WTC11 (cell line): ENCODE results near the gene FGF14. TPM values are rescaled to one million over a fixed set of nuclear protein-coding genes. Genes with fewer than 3 reads are reported as not detected.

Source experiments
- ATAC-seq: fragments of 200-7000 bp; cut with Tn5 transposase; 2 replicates; pipeline ENCODE4 v1.10.0; 2021; ENCODE audit warnings: mild to moderate bottlenecking, moderate library complexity
- CTCF ChIA-PET: fragments of 300-600 bp; sonication (Branson Sonifier 250); formaldehyde crosslinking; loops from one replicate; lab custom pipeline; 2021; ENCODE audit warnings: antibody characterized with exemption; lab: Charles Lee
- POLR2A ChIA-PET: fragments of 350-600 bp; sonication (Branson Sonifier 250); formaldehyde crosslinking; loops from one replicate; lab custom pipeline; 2021; ENCODE audit warnings: antibody characterized with exemption; lab: Charles Lee
- DNase-seq: peaks from one replicate; pipeline ENCODE4 v3.0.0; 2021; ENCODE audit warnings: low spot score
- H3K27ac Mint-ChIP-seq: 2 replicates; pipeline ENCODE4 v1.8.0; 2021; ENCODE audit warnings: mixed read lengths
- H3K27me3 Mint-ChIP-seq: 2 replicates; pipeline ENCODE4 v1.8.0; 2021; ENCODE audit warnings: low read depth, mild to moderate bottlenecking, moderate library complexity, mixed read lengths
- H3K36me3 Mint-ChIP-seq: 2 replicates; pipeline ENCODE4 v1.8.0; 2021; ENCODE audit warnings: mixed read lengths
- H3K4me1 Mint-ChIP-seq: 2 replicates; pipeline ENCODE4 v1.8.0; 2022; ENCODE audit warnings: mixed read lengths
- H3K4me3 Mint-ChIP-seq: 2 replicates; pipeline ENCODE4 v1.8.0; 2021; ENCODE audit warnings: mild to moderate bottlenecking, moderate library complexity, mixed read lengths
- H3K9me3 Mint-ChIP-seq: 2 replicates; pipeline ENCODE4 v1.8.0; 2021; ENCODE audit warnings: mixed read lengths
- CBFB ChIP-seq: sonication (generic); formaldehyde crosslinking; IDR thresholded peaks from 2 replicates; pipeline ENCODE4 v1.8.1; 2022; ENCODE audit warnings: mild to moderate bottlenecking, low read depth, missing genetic modification reagents
- EMX1 ChIP-seq: fragments of 250-450 bp; sonication (Bioruptor Pico); IDR thresholded peaks from 2 replicates; pipeline ENCODE4 v1.8.0; 2021; ENCODE audit warnings: mild to moderate bottlenecking
- FOXJ3 ChIP-seq: sonication (generic); formaldehyde crosslinking; IDR thresholded peaks from 2 replicates; pipeline ENCODE4 v1.9.0; 2021; ENCODE audit warnings: missing genetic modification reagents, mild to moderate bottlenecking, borderline replicate concordance
- GRHL2 ChIP-seq: fragments of 250-450 bp; sonication (Bioruptor Pico); IDR thresholded peaks from 2 replicates; pipeline ENCODE4 v1.8.0; 2022; ENCODE audit warnings: mild to moderate bottlenecking, moderate library complexity; ENCODE audit not compliant: insufficient replicate concordance, severe bottlenecking
- HMGA2 ChIP-seq: fragments of 250-450 bp; sonication (Bioruptor Pico); IDR thresholded peaks from 2 replicates; pipeline ENCODE4 v1.4.0; 2021; ENCODE audit warnings: mild to moderate bottlenecking, moderate library complexity
- MXD4 ChIP-seq: fragments of 250-450 bp; sonication (Bioruptor Pico); IDR thresholded peaks from 2 replicates; pipeline ENCODE4 v1.8.0; 2021; ENCODE audit warnings: mild to moderate bottlenecking, moderate library complexity, borderline replicate concordance
- RELA ChIP-seq: sonication (generic); formaldehyde crosslinking; IDR thresholded peaks from 2 replicates; pipeline ENCODE4 v1.8.1; 2022; ENCODE audit warnings: missing genetic modification reagents, mild to moderate bottlenecking, borderline replicate concordance
- SMAD3 ChIP-seq: sonication (generic); formaldehyde crosslinking; IDR thresholded peaks from 2 replicates; pipeline ENCODE4 v1.8.0; 2022; ENCODE audit warnings: missing genetic modification reagents, mild to moderate bottlenecking, borderline replicate concordance
- SMAD4 ChIP-seq: sonication (generic); formaldehyde crosslinking; IDR thresholded peaks from 2 replicates; pipeline ENCODE4 v1.8.0; 2022; ENCODE audit warnings: mild to moderate bottlenecking, missing genetic modification reagents
- SP1 ChIP-seq: sonication (generic); formaldehyde crosslinking; conservative IDR thresholded peaks from 2 replicates; pipeline ENCODE4 v1.8.1; 2022; ENCODE audit warnings: missing genetic modification reagents
- TEAD1 ChIP-seq: sonication (generic); formaldehyde crosslinking; IDR thresholded peaks from 2 replicates; pipeline ENCODE4 v1.8.0; 2022; ENCODE audit warnings: mild to moderate bottlenecking, missing genetic modification reagents
- total RNA-seq: library from RNA; stranded (reverse); gene quantifications from 3 replicates; pipeline ENCODE4 v1.2.3, GENCODE V29; 2021
- TF ChIP-seq, protein P1 (sequence below): sonication (generic); formaldehyde crosslinking; IDR thresholded peaks from 2 replicates; pipeline ENCODE4 v1.8.0; 2022; ENCODE audit warnings: mild to moderate bottlenecking, missing genetic modification reagents
- TF ChIP-seq, protein P2 (sequence below): fragments of 200-600 bp; IDR thresholded peaks from 2 replicates; pipeline ENCODE4 v1.8.0; 2022; ENCODE audit warnings: antibody characterized with exemption
- TF ChIP-seq, protein P3 (sequence below): sonication (generic); formaldehyde crosslinking; IDR thresholded peaks from 2 replicates; pipeline ENCODE4 v1.8.0; 2022; ENCODE audit warnings: missing genetic modification reagents
- TF ChIP-seq, protein P4 (sequence below): sonication (generic); formaldehyde crosslinking; IDR thresholded peaks from 2 replicates; pipeline ENCODE4 v1.8.0; 2023; ENCODE audit warnings: missing genetic modification reagents, mild to moderate bottlenecking, borderline replicate concordance
- TF ChIP-seq, protein P5 (sequence below): sonication (generic); formaldehyde crosslinking; IDR thresholded peaks from 2 replicates; pipeline ENCODE4 v1.8.0; 2023; ENCODE audit warnings: mild to moderate bottlenecking, missing genetic modification reagents
- TF ChIP-seq, protein P6 (sequence below): fragments of 250-450 bp; sonication (Bioruptor Pico); conservative IDR thresholded peaks from 2 replicates; pipeline ENCODE4 v1.9.0; 2021; ENCODE audit warnings: mild to moderate bottlenecking

The FGF14 gene
- total RNA-seq, 1 experiment from 2014 or later = 0.28 TPM

DNA sequence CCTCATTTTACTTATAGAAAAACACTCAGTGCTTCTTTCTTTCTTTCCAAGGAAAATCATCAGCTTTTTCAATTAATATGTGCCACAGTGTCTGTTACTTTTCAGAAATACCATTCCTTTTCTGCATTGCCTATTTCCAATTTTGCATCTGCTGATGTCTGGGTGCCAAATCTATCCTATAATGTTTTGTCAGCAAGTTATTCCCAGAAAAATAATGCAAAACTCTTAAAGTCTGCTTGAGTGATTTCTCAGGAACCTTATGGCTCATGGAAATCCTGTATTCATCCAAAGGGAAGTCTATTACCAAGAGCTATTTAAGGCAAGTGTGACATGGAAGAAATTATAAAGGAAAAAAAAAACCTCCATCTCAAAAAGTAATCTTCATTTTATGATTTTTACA, 224.4 kb downstream of the FGF14 start:
- Mint-ChIP-seq H3K27me3 (no peaks in the 10 kb centered on the region), H3K9me3 (no peaks in the 10 kb centered on the region), H3K36me3 (no peaks in the 10 kb centered on the region), H3K4me3 (no peak overlapping the region), H3K4me1 (no peaks in the 10 kb centered on the region), H3K27ac (no peak overlapping the region)
- ChIA-PET CTCF (no interaction called here), POLR2A (no interaction called here)
- TF ChIP-seq TEAD1 (CRISPR knock-in tag) (no peak), MXD4 (no peak), FOXJ3 (CRISPR knock-in tag) (no peak), GRHL2 (no peak)
- TF ChIP-seq, protein P1, sequence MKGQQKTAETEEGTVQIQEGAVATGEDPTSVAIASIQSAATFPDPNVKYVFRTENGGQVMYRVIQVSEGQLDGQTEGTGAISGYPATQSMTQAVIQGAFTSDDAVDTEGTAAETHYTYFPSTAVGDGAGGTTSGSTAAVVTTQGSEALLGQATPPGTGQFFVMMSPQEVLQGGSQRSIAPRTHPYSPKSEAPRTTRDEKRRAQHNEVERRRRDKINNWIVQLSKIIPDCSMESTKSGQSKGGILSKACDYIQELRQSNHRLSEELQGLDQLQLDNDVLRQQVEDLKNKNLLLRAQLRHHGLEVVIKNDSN (CRISPR knock-in tag) = no peak
- DNase-seq (no peak), ATAC-seq (no peak)

DNA sequence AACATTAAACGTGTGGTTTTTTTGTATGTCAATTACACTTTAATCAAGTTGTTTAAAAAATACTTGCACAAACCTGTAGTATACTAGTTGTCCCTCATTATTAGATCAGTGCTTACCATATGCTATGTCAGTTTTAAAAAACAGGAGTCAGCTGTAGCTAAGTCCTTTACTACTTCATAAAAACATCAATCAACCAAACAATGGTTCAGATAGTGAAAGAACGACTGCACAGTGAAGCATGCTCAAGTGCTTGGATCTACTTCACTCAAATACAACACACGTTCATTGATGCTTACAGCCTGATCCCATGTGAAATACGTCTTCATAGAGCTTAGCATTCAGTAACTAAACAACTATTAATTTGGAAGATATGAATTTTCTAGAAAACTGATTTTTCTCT, 225.0 kb downstream of the FGF14 start:
- no peak for ATAC-seq
- no peak overlapping the region for H3K27ac Mint-ChIP-seq
- POLR2A ChIA-PET = no interaction called here
- no peak overlapping the region for H3K4me3 Mint-ChIP-seq
- TF ChIP-seq, protein P2, sequence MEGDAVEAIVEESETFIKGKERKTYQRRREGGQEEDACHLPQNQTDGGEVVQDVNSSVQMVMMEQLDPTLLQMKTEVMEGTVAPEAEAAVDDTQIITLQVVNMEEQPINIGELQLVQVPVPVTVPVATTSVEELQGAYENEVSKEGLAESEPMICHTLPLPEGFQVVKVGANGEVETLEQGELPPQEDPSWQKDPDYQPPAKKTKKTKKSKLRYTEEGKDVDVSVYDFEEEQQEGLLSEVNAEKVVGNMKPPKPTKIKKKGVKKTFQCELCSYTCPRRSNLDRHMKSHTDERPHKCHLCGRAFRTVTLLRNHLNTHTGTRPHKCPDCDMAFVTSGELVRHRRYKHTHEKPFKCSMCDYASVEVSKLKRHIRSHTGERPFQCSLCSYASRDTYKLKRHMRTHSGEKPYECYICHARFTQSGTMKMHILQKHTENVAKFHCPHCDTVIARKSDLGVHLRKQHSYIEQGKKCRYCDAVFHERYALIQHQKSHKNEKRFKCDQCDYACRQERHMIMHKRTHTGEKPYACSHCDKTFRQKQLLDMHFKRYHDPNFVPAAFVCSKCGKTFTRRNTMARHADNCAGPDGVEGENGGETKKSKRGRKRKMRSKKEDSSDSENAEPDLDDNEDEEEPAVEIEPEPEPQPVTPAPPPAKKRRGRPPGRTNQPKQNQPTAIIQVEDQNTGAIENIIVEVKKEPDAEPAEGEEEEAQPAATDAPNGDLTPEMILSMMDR = no peak
- TF ChIP-seq SP1 (CRISPR knock-in tag) = no peak
- TF ChIP-seq, protein P3, sequence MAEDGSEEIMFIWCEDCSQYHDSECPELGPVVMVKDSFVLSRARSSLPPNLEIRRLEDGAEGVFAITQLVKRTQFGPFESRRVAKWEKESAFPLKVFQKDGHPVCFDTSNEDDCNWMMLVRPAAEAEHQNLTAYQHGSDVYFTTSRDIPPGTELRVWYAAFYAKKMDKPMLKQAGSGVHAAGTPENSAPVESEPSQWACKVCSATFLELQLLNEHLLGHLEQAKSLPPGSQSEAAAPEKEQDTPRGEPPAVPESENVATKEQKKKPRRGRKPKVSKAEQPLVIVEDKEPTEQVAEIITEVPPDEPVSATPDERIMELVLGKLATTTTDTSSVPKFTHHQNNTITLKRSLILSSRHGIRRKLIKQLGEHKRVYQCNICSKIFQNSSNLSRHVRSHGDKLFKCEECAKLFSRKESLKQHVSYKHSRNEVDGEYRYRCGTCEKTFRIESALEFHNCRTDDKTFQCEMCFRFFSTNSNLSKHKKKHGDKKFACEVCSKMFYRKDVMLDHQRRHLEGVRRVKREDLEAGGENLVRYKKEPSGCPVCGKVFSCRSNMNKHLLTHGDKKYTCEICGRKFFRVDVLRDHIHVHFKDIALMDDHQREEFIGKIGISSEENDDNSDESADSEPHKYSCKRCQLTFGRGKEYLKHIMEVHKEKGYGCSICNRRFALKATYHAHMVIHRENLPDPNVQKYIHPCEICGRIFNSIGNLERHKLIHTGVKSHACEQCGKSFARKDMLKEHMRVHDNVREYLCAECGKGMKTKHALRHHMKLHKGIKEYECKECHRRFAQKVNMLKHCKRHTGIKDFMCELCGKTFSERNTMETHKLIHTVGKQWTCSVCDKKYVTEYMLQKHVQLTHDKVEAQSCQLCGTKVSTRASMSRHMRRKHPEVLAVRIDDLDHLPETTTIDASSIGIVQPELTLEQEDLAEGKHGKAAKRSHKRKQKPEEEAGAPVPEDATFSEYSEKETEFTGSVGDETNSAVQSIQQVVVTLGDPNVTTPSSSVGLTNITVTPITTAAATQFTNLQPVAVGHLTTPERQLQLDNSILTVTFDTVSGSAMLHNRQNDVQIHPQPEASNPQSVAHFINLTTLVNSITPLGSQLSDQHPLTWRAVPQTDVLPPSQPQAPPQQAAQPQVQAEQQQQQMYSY = no peak
- TF ChIP-seq, all 79 proteins: peak for 0
- CTCF ChIA-PET = no interaction called here
- Mint-ChIP-seq H3K36me3 (no peaks in the 10 kb centered on the region), H3K9me3 (no peaks in the 10 kb centered on the region), H3K4me1 (no peaks in the 10 kb centered on the region), H3K27me3 (no peaks in the 10 kb centered on the region)
- no peak for DNase-seq

DNA sequence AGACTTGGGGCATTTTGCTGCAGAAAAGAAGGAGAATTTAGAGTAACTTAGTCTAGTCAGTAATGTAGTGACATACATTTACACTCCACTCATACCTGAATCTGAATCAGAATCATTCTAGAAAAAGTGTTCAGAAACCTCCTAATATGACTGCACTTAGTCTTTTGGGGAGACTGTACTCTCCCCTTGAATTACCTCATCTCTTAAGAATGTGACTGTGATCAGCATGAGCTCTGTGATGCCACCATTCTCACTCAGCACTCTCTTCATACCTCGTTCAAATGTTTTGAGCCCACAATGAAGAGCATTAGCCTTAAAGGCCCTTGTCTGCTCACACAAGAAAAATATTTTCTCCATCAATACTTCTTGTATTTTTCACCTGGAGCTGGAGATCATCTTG, 229.4 kb downstream of the FGF14 start:
- Mint-ChIP-seq H3K27ac (no peak overlapping the region), H3K4me1 (peaks cover 14% of the 10 kb centered on the region), H3K9me3 (no peaks in the 10 kb centered on the region), H3K4me3 (no peak overlapping the region), H3K36me3 (no peaks in the 10 kb centered on the region), H3K27me3 (no peaks in the 10 kb centered on the region; the same call in 1 of the 2 replicates)
- ChIA-PET POLR2A (no interaction called here), CTCF (no interaction called here)
- ATAC-seq (peak; percentile 58), DNase-seq (no peak)
- TF ChIP-seq CBFB (CRISPR knock-in tag) = no peak
- TF ChIP-seq, protein P4, sequence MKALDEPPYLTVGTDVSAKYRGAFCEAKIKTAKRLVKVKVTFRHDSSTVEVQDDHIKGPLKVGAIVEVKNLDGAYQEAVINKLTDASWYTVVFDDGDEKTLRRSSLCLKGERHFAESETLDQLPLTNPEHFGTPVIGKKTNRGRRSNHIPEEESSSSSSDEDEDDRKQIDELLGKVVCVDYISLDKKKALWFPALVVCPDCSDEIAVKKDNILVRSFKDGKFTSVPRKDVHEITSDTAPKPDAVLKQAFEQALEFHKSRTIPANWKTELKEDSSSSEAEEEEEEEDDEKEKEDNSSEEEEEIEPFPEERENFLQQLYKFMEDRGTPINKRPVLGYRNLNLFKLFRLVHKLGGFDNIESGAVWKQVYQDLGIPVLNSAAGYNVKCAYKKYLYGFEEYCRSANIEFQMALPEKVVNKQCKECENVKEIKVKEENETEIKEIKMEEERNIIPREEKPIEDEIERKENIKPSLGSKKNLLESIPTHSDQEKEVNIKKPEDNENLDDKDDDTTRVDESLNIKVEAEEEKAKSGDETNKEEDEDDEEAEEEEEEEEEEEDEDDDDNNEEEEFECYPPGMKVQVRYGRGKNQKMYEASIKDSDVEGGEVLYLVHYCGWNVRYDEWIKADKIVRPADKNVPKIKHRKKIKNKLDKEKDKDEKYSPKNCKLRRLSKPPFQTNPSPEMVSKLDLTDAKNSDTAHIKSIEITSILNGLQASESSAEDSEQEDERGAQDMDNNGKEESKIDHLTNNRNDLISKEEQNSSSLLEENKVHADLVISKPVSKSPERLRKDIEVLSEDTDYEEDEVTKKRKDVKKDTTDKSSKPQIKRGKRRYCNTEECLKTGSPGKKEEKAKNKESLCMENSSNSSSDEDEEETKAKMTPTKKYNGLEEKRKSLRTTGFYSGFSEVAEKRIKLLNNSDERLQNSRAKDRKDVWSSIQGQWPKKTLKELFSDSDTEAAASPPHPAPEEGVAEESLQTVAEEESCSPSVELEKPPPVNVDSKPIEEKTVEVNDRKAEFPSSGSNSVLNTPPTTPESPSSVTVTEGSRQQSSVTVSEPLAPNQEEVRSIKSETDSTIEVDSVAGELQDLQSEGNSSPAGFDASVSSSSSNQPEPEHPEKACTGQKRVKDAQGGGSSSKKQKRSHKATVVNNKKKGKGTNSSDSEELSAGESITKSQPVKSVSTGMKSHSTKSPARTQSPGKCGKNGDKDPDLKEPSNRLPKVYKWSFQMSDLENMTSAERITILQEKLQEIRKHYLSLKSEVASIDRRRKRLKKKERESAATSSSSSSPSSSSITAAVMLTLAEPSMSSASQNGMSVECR (CRISPR knock-in tag) = no peak
- TF ChIP-seq, protein P5, sequence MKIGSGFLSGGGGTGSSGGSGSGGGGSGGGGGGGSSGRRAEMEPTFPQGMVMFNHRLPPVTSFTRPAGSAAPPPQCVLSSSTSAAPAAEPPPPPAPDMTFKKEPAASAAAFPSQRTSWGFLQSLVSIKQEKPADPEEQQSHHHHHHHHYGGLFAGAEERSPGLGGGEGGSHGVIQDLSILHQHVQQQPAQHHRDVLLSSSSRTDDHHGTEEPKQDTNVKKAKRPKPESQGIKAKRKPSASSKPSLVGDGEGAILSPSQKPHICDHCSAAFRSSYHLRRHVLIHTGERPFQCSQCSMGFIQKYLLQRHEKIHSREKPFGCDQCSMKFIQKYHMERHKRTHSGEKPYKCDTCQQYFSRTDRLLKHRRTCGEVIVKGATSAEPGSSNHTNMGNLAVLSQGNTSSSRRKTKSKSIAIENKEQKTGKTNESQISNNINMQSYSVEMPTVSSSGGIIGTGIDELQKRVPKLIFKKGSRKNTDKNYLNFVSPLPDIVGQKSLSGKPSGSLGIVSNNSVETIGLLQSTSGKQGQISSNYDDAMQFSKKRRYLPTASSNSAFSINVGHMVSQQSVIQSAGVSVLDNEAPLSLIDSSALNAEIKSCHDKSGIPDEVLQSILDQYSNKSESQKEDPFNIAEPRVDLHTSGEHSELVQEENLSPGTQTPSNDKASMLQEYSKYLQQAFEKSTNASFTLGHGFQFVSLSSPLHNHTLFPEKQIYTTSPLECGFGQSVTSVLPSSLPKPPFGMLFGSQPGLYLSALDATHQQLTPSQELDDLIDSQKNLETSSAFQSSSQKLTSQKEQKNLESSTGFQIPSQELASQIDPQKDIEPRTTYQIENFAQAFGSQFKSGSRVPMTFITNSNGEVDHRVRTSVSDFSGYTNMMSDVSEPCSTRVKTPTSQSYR (CRISPR knock-in tag) = no peak
- no peak for TF ChIP-seq RELA (CRISPR knock-in tag)
- no peak for TF ChIP-seq EMX1 (CRISPR knock-in tag)
- TF ChIP-seq HMGA2 (CRISPR knock-in tag) = no peak
- TF ChIP-seq SMAD4 (CRISPR knock-in tag) = no peak
- no peak for TF ChIP-seq SMAD3 (CRISPR knock-in tag)
- no peak for TF ChIP-seq GRHL2
- TF ChIP-seq TEAD1 (CRISPR knock-in tag) = no peak
- TF ChIP-seq, protein P6, sequence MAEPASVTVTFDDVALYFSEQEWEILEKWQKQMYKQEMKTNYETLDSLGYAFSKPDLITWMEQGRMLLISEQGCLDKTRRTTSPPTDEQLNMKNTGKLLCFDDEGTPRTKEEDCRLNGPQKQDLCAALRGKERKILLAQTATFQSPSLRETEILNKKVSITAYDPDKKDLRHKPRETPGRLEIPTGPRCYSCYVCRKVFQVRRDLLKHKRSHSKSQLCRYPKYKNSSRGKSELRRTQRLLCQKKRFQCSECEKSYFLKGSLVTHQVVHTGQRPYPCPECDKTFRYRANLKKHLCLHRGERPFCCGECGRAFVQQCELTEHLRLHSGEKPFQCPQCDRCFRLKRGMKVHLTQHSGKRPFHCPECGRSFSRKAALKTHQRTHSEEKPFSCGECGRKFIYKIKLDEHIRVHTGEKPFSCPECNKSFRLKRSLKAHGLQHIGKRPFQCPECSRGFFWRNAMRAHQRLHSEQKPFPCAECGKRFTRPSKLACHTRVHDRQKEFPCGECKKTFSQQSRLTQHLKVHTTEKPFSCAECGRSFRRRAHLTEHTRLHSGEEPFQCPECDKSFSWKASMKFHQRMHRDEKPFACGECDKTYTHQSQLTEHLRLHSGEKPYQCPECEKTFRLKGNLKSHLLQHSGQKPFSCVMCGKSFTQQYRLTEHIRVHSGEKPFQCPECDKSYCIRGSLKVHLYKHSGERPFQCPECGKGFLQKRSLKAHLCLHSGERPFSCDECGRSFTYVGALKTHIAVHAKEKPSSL (CRISPR knock-in tag) = no peak
